ENCODE results near the gene SBF2. TPM values are rescaled to one million over a fixed set of nuclear protein-coding genes. Genes with fewer than 3 reads are reported as not detected.

The SBF2 gene
- total and polyA plus RNA-seq, 2 of the 13 experiments (the other 11 are each of a cell fraction or from before 2014, with no cell fraction given), result 24.0 to 45.8 TPM

GRCh38 chr11:10288881-10289764 is 4.9 kb downstream of the SBF2 start (continued):
- TF ChIP-seq ZFP91 (CRISPR knock-in tag; IDR thresholded peaks at IDR 0.05; ENCODE audit: borderline replicate concordance) (peak; percentile 93), ZBTB43 (CRISPR knock-in tag; conservative IDR thresholded peaks at IDR 0.05) (peak; percentile 93), ZNF318 (CRISPR knock-in tag; IDR thresholded peaks at IDR 0.05) (no peak), GABPB1 (CRISPR knock-in tag; IDR thresholded peaks at IDR 0.05) (peak; percentile 74), CERS6 (CRISPR knock-in tag; IDR thresholded peaks at IDR 0.05) (no peak), ZSCAN29 (CRISPR knock-in tag; conservative IDR thresholded peaks at IDR 0.05) (no peak), ZNF800 (CRISPR knock-in tag; IDR thresholded peaks at IDR 0.05) (no peak), ZFP41 (CRISPR knock-in tag; IDR thresholded peaks at IDR 0.05; ENCODE audit: borderline replicate concordance) (no peak), SIX4 (CRISPR knock-in tag; IDR thresholded peaks at IDR 0.05) (no peak), SRY (CRISPR knock-in tag; IDR thresholded peaks at IDR 0.05) (no peak; the same call in 1 of the 2 replicates), FOXO1 (CRISPR knock-in tag; IDR thresholded peaks at IDR 0.05) (no peak; the same call in 1 of the 2 replicates)
